Parietal lobe (tissue), 1 donor: ENCODE measurements around the gene ZBED2. TPM values are rescaled to one million over a fixed set of nuclear protein-coding genes. Genes with fewer than 3 reads are reported as not detected.

ENCODE experiments used
- total RNA-seq: library from RNA; depleted of rRNA; stranded (reverse); fragments of >200 nt; gene quantifications from one replicate; pipeline ENCODE4 v1.2.3, GENCODE V29; 2014

The ZBED2 gene
- not detected for total RNA-seq

GRCh38 chr3:111595232-111595631 lies at the start of gene ZBED2:
Gene ZBED2, minus strand, starts transcription at chr3:111595346. Its CDS starts 1,145 bp downstream, at chr3:111594201.

Other genes starting within 250 kb of the ZBED2 start
- gene CD96, start 53.1 kb downstream of the ZBED2 start, total RNA-seq, result not detected
- gene PLCXD2, start 79.3 kb upstream of the ZBED2 start, total RNA-seq, result 44.8 TPM